Dendritic cell treated with granulocyte-macrophage colony-stimulating factor and Interleukin-4, amounts not matched to agents 40 ng/mL and 50 ng/mL, for 4 days (primary cell): Measurements from ENCODE around the gene ZNF823.
"Not testable (repeated sequence)": the region's sequence is repeated elsewhere in the genome, so short reads cannot be mapped to it uniquely, and the experiment has no call there.

Experiments
- H3K27ac Mint-ChIP-seq: one replicate; pipeline ENCODE4 v1.8.0; 2022; ENCODE audit warnings: mild to moderate bottlenecking, mixed read lengths
- H3K27me3 Mint-ChIP-seq: one replicate; pipeline ENCODE4 v1.8.0; 2022; ENCODE audit warnings: mild to moderate bottlenecking, mixed read lengths
- H3K36me3 Mint-ChIP-seq: one replicate; pipeline ENCODE4 v1.8.0; 2022; ENCODE audit warnings: low read depth, mixed read lengths
- H3K4me1 Mint-ChIP-seq: one replicate; pipeline ENCODE4 v1.8.0; 2022; ENCODE audit warnings: low read depth, mixed read lengths
- H3K4me3 Mint-ChIP-seq: one replicate; pipeline ENCODE4 v1.8.0; 2022; ENCODE audit warnings: mild to moderate bottlenecking, moderate library complexity, mixed read lengths
- H3K9me3 Mint-ChIP-seq: one replicate; pipeline ENCODE4 v1.8.0; 2022; ENCODE audit warnings: mixed read lengths
- intact Hi-C: fragments of 100-400 bp; cut with micrococcal nuclease; formaldehyde crosslinking; loops from one replicate; pipeline ENCODE4 v1.15.0; 2022

ZNF823 gene

GRCh38 chr19:11738746-11739620 is at the start of gene ZNF823:
Gene ZNF823 (minus strand): TSS chr19:11738946. CDS start chr19:11738819, 127 bp downstream.
- H3K9me3 Mint-ChIP-seq, result no peaks in the 10 kb centered on the region
- H3K4me3 Mint-ChIP-seq, result peak within 1 kb of the TSS; percentile 98
- peaks cover 7% of the 10 kb centered on the region for H3K27me3 Mint-ChIP-seq
- peaks cover 23% of the 10 kb centered on the region for H3K36me3 Mint-ChIP-seq
- H3K27ac Mint-ChIP-seq, result peak within 1 kb of the TSS; percentile 93
- intact Hi-C loops, result loop anchor here (5.0 kb wide), 1 partner anchor 37 kb away; no protein-coding TSS in a partner anchor
- peaks cover 28% of the 10 kb centered on the region for H3K4me1 Mint-ChIP-seq

GRCh38 chr19:11787536-11787935 is 48.8 kb upstream of the ZNF823 start:
- Mint-ChIP-seq H3K9me3 (peaks cover 91% of the 10 kb centered on the region), H3K4me3 (no peak overlapping the region), H3K4me1 (no peaks in the 10 kb centered on the region), H3K27me3 (no peaks in the 10 kb centered on the region), H3K36me3 (peaks cover 26% of the 10 kb centered on the region), H3K27ac (no peak overlapping the region)
- intact Hi-C loops, result no loop called here

DNA sequence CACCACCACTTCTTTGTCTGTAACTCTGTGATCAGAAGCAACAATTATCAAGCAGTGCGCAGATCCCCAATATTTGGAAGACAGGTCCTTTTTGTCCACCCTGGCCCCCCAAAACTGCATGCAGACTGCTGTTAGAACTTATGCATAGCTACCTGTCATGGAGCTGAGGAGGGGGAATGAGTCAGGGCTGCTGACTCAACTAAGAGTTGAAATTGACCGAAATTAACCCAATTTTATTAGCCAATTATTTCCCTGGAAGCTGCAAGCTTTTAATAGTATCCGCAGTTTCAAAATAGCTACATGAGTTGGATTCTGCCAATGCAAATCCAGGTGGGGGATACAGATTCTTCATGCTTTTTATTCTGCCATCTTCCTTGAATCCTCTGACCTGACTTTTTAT is 45.6 kb upstream of the ZNF823 start:
- Mint-ChIP-seq H3K27me3 (no peaks in the 10 kb centered on the region), H3K9me3 (peaks cover 93% of the 10 kb centered on the region), H3K4me1 (no peaks in the 10 kb centered on the region), H3K4me3 (no peak overlapping the region), H3K27ac (no peak overlapping the region), H3K36me3 (peaks cover 49% of the 10 kb centered on the region)
- intact Hi-C loops, result no loop called here

- Mint-ChIP-seq H3K4me3 (no peak overlapping the region), H3K27ac (no peak overlapping the region), H3K9me3 (peaks cover 91% of the 10 kb centered on the region), H3K36me3 (peaks cover 55% of the 10 kb centered on the region), H3K27me3 (no peaks in the 10 kb centered on the region), H3K4me1 (no peaks in the 10 kb centered on the region)
- intact Hi-C loops, result no loop called here
These were observed 45.0 kb upstream of the ZNF823 start for GRCh38 chr19:11783767-11784166.

DNA sequence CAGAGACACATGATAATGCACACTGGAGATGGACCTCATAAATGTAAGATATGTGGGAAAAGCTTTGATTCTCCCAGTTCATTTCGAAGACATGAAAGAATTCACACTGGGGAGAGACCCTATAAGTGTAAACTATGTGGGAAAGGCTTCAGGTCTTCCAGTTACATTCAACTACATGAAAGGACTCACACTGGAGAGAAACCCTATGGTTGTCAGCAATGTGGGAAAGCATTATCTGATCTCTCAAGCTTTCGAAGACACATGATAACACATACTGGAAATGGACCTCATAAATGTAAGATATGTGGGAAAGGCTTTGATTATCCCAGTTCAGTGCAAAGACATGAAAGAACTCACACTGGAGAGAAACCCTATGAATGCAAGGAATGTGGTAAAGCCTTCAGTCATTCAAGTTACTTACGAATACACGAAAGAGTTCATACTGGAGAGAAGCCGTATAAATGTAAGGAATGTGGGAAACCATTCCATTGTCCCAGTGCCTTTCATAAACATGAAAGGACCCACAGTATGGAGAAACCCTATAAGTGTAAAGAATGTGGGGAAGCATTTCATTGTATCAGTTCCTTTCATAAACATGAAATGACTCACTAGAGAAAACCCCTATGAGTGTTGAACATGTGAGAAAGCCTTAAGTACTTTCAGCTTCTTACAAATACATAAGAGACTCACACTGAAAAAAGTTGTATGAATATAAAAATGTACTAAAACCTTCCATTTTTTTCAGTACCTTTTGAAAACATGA is 42.7 kb upstream of the ZNF823 start:
- peaks cover 91% of the 10 kb centered on the region for H3K9me3 Mint-ChIP-seq
- H3K4me3 Mint-ChIP-seq, result no peak overlapping the region
- no peak overlapping the region for H3K27ac Mint-ChIP-seq
- H3K36me3 Mint-ChIP-seq, result peaks cover 78% of the 10 kb centered on the region
- H3K4me1 Mint-ChIP-seq, result no peaks in the 10 kb centered on the region
- intact Hi-C loops, result no loop called here
- no peaks in the 10 kb centered on the region for H3K27me3 Mint-ChIP-seq

GRCh38 chr19:11780431-11781020 is 41.8 kb upstream of the ZNF823 start:
- H3K4me3 Mint-ChIP-seq, result no peak overlapping the region
- no peak overlapping the region for H3K27ac Mint-ChIP-seq
- peaks cover 91% of the 10 kb centered on the region for H3K9me3 Mint-ChIP-seq
- H3K27me3 Mint-ChIP-seq, result no peaks in the 10 kb centered on the region
- intact Hi-C loops, result no loop called here
- H3K36me3 Mint-ChIP-seq, result peaks cover 87% of the 10 kb centered on the region
- no peaks in the 10 kb centered on the region for H3K4me1 Mint-ChIP-seq

DNA sequence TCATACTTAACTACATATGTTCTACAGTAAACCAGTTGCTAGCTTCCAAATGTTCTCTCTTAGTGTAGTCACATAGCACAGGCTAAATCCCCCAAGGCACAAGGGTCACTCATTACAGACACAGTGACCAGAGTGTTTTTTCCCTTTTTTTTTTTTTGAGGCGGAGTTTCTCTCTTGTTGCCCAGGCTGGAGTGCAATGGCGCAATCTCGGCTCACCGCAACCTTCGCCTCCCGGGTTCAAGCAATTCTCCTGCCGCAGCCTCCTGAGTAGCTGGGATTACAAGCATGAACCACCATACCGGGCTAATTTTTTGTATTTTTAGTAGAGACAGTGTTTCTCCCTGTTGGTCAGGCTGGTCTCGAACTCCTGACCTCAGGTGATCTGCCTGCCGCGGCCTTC is 37.9 kb upstream of the ZNF823 start:
- H3K27ac Mint-ChIP-seq, intact Hi-C loops, H3K27me3 Mint-ChIP-seq, H3K4me1 Mint-ChIP-seq, H3K4me3 Mint-ChIP-seq: not testable (repeated sequence)
- Mint-ChIP-seq H3K36me3 (peaks cover 81% of the 10 kb centered on the region), H3K9me3 (peaks cover 90% of the 10 kb centered on the region)

- Mint-ChIP-seq H3K9me3 (peaks cover 74% of the 10 kb centered on the region), H3K4me1 (peaks cover 16% of the 10 kb centered on the region), H3K36me3 (peaks cover 68% of the 10 kb centered on the region)
- H3K27me3 Mint-ChIP-seq, intact Hi-C loops, H3K27ac Mint-ChIP-seq, H3K4me3 Mint-ChIP-seq: not testable (repeated sequence)
These were observed 32.8 kb upstream of the ZNF823 start for GRCh38 chr19:11771520-11771919.

- H3K4me3 Mint-ChIP-seq, result no peak overlapping the region
- peaks cover 60% of the 10 kb centered on the region for H3K36me3 Mint-ChIP-seq
- peaks cover 66% of the 10 kb centered on the region for H3K9me3 Mint-ChIP-seq
- intact Hi-C loops, result loop anchor here (10.0 kb wide), 1 partner anchor 75 kb away; no protein-coding TSS in a partner anchor
- H3K27ac Mint-ChIP-seq, result no peak overlapping the region
- H3K27me3 Mint-ChIP-seq, result peaks cover 5% of the 10 kb centered on the region
- peaks cover 16% of the 10 kb centered on the region for H3K4me1 Mint-ChIP-seq
These were observed 31.2 kb upstream of the ZNF823 start for GRCh38 chr19:11769995-11770394.

DNA sequence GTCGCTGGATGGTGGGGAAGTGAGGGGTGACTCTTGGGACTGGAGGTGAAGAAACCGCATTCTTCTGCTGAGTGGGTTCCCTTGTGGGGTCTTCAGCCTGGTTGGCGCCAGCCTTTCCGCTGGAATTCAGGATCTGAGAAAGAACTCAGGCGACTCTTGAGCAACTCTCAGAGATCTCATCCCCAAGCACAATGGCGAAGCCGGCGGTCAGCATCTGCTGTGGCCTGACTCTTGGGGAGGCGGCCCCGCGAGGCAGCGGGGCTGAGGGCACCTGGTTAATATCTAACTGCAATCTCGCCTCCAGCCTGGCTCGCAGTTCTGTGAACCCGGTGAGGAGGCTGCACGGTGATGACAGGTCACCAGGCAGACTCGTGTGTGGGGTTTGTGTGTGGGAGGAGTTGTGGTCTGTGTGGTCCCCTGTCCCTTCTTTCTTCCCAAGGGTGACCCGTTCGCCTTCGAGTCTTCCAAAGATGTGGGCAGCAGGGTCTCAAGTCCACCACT is 28.9 kb upstream of the ZNF823 start:
- H3K36me3 Mint-ChIP-seq, result peaks cover 50% of the 10 kb centered on the region
- H3K4me3 Mint-ChIP-seq, result peak overlapping the region; percentile 96
- peaks cover 11% of the 10 kb centered on the region for H3K27me3 Mint-ChIP-seq
- H3K27ac Mint-ChIP-seq, result peak overlapping the region; percentile 95
- intact Hi-C loops, result loop anchor here (10.0 kb wide), 1 partner anchor 73 kb away; no protein-coding TSS in a partner anchor
- peaks cover 16% of the 10 kb centered on the region for H3K4me1 Mint-ChIP-seq
- H3K9me3 Mint-ChIP-seq, result peaks cover 71% of the 10 kb centered on the region

GRCh38 chr19:11766597-11767591 is 28.1 kb upstream of the ZNF823 start, which contains the start of gene ZNF441:
Gene ZNF441 (plus strand): TSS chr19:11767000. CDS start chr19:11767194, 194 bp downstream.
- Mint-ChIP-seq H3K36me3 (peaks cover 44% of the 10 kb centered on the region), H3K4me3 (peak within 1 kb of the TSS; percentile 96), H3K27ac (peak within 1 kb of the TSS; percentile 95), H3K4me1 (peaks cover 16% of the 10 kb centered on the region), H3K27me3 (peaks cover 11% of the 10 kb centered on the region), H3K9me3 (peaks cover 65% of the 10 kb centered on the region)
- intact Hi-C loops, result loop anchor here (1.0 to 10.0 kb wide), 2 partner anchors 30 to 72 kb away; no protein-coding TSS in a partner anchor

- intact Hi-C loops, result loop anchor here (10.0 kb wide), 1 partner anchor 69 kb away; no protein-coding TSS in a partner anchor
- Mint-ChIP-seq H3K9me3 (peaks cover 32% of the 10 kb centered on the region), H3K4me3 (no peak overlapping the region), H3K36me3 (peaks cover 16% of the 10 kb centered on the region), H3K27ac (no peak overlapping the region), H3K27me3 (peaks cover 11% of the 10 kb centered on the region), H3K4me1 (peaks cover 12% of the 10 kb centered on the region)
These were observed 24.9 kb upstream of the ZNF823 start for GRCh38 chr19:11763611-11764010.
